GM19438 (cell line): ENCODE measurements around the gene OR9I1.

ENCODE experiments used
- ATAC-seq: cut with Tn5 transposase; IDR thresholded peaks from one replicate; pipeline ENCODE4 v1.9.1; 2021; ENCODE audit warnings: low read depth; ENCODE audit not compliant: unreplicated experiment

OR9I1 gene

DNA sequence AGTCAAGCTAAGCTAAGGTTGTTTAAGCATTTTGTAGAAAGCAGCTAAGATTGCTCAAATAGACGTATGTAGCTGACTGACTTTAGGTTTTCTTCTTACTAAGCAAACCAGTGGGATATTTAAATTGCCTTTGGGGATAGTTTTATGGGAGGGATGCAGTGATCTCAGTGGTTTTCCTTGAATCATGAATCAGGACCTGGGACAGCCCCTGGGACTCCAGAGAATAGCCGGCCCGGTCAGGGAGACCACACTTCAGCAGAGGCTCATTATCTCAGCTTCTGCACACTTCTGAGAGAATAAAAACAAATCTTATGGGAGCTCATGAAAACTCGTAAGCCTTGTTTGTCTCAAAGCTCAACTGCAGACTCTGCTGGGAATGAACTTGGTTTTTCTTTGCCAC, at the start of gene OR9I1:
Gene OR9I1 (minus strand): TSS at position 62 of the 400 bp plus-strand sequence. CDS start 6,086 bp downstream, outside the sequence.
- ATAC-seq: no peak

DNA sequence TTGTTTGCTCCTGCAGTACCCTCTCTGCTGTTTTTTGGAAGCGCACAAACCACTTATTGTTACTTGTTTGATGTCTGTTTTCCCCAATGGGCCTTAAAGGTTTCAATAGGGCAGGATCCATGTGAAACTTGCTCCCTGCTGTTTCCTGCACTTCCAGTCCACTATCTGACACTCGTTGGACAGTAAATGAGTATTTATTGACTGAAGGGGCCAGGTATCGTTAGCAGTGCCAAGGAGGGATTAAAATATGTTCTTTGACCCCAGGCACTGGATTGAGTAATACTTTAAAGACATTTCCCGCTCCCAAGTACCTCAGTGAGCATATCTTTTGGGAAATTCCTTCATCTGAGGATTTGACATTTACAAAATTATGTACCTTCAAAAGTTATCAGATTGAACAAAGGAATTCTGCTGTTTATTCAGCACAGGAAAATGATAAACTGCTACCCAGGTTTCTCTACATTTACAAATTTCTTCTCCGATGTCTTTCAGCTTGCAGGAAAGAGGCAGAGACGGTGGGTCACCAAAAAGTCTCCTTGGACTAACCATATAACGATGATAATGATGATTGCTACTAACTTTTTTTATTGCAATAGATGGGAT, 40.3 kb upstream of the OR9I1 start:
- ATAC-seq: no peak

DNA sequence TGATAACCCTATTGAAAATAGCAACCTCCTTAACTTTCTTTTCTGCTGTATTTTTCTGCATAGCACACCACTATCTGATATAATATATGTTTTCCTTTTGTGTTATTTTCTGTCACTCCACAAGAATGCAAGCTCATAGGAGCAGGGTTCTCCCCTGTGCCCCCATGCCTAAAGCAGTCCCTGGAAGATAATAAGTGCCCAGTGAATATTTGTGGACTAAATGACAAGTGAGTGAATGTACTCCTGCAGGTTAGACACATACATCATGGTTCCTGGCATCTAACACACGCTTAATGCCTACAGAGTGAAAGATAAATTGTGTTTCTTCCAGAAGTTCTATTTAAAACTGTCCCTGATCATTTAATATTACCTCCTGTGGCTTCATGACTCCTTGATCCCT, 39.7 kb upstream of the OR9I1 start:
- ATAC-seq: no peak

- no peak for ATAC-seq
Observed at GRCh38 chr11:58164389-58164788, 39.1 kb upstream of the OR9I1 start.

DNA sequence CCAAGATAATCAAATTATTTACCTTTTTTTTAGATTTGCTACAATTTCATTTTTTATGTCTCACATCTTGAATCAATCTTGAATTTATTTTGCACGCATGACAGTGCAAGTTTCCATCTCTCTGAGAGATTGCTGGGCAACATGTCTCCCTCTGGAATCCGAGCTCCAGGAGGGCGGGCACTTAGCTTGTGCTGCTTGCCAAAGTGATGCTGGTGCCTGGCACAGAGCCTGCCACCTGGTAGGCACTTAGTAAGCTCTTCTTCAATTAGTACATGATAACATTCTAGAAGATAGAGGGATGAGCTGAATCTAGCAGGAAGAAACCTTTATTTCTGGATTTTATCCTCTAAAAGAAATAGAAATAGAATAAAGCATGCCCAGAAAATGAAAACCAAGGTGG, 27.5 kb upstream of the OR9I1 start:
- no peak for ATAC-seq

- no peak for ATAC-seq
Observed at GRCh38 chr11:58142761-58143160, 17.4 kb upstream of the OR9I1 start.

DNA sequence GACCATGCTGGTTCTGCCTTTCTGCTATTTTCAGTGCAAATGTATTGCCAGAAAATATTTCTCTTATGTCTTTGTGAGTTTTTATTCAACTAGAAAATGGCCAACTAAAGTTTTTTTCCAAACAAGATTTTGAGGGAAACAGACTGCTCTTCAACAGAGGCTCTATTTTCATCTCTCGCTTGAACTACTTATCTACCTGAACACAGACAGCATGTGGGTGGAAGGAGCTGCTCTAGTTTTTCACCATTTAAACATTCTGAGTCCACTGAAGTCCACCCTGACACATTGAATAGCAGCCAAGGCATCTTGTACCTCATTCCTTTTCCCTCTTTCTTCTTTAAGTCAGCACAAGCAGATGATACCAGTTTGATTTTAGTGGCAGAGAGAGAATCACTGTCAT, 9.8 kb upstream of the OR9I1 start:
- ATAC-seq: no peak

DNA sequence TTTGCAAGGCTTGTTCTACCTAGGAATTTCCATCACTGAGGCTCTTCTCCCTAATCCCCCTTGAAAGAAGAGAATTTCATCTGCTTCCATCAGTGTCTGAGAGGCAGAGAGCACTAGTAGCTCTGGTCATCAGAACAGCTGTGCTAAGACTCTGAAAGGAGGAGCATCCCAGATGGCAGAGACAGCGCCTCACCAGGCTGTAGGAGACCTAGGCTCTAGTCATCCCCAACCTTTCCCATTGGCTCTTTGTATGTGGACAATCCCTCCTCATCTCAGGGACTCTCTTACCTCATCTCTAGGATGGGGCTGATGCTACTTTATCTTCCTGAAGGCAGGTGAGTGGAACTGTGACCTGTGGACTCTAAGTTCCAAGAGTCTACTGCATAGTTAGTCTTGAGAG, 8.8 kb upstream of the OR9I1 start:
- no peak for ATAC-seq

DNA sequence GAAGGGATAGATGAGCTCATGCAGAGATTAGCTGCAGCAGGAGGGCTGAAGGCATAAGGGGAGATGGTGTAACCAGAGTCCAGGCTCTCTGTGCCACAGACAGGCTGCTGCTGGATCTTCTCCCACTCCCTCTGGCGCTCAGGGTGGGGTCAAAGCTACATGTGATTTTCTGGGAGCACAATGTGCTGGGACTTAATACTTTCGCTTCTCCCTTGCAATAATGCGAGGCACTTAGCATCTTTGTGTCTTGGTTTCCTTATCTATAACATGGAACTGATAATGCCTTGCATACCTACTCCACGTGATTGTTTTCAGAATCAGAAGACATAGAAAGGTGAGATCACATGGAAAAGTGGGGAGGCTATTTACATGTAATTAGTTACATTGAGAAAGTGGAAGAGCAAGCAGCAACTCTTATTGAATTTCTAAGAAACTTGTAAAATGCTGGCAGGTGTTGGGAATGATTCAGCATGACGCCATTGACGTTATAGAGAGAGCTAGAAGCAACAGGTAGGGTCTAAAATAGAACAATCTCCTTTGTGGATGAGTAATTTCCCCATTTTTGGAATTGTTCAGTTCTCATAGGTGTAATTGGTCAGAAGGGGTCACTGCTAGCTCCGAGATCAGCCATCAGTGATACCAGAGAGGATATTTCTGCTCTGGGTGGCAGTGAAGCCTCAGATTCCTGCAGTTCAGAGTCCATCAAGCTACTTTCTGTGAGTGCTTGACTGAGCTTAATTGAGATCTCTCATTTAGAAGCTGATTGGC, 8.2 kb upstream of the OR9I1 start:
- no peak for ATAC-seq

- ATAC-seq: no peak
Observed at GRCh38 chr11:58127350-58127749, 2.0 kb upstream of the OR9I1 start.

- no peak for ATAC-seq
Observed at GRCh38 chr11:58121096-58121495, 4.2 kb downstream of the OR9I1 start.

DNA sequence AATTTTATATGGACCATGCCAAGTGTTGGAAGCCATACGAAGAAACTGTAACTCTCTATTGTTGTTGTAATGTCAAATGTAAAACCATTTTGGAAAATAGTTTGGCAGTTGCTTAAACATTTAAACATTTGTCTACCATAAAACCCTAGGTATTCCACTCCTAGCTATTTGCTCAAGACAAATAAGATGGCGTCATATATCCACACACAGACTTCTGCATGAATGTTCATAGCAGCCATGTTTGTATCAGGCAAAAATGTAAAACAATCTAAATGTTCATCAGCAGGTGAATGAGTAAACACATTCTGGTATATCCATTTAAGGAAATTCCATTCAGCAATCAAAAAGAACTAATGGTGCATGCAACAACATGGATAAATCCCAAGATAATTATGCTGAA, 27.9 kb downstream of the OR9I1 start:
- ATAC-seq: no peak

- ATAC-seq: no peak
Observed at GRCh38 chr11:58086528-58086927, 38.8 kb downstream of the OR9I1 start.

DNA sequence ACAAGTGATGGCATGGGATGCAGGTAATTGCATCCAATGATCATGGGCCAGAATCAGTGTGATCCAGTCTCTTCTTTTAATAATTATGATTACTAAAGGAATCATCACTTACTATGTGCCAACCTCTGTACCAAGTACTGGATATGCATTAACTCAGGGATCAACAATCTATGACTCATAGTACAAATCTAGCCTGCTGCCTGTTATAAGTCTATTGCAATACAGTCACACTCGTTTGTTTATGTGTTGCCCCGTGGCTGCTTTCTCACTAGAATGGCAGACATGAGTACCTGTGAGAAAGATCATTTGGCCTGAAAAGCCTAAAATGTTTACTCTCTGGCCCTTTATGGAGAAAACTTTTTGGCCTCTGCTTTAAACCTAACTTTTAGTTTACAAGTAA, 49.5 kb downstream of the OR9I1 start:
- ATAC-seq: no peak

DNA sequence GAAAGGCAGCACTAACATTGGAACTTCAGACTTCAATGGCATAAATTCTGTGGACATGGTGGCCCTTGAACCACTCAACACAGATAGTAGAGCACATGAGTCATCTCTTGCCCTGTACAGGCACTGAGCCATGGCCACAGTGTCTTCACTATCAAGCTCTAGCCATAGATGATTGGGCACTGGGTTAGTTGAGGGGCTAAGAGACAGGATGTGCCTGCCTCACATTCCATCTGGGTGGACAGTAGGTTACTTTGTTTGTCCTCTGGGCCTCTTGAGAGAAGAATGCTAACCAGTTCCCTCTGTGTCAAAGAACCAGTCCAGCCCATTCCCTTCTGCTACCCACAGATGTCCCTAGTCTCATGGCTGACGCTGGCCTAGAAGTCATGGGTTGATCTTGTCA, 54.7 kb downstream of the OR9I1 start:
- no peak for ATAC-seq

- no peak for ATAC-seq
Observed at GRCh38 chr11:58068655-58069054, 56.7 kb downstream of the OR9I1 start.

GRCh38 chr11:58067685-58068084, 57.6 kb downstream of the OR9I1 start:
- ATAC-seq: no peak
